GM12801 (cell line): ENCODE measurements around the gene ITPR1.

Experiments used
- CTCF ChIP-seq: IDR thresholded peaks from one replicate; pipeline ENCODE4 v1.5.1; 2011; ENCODE audit warnings: control low read depth; ENCODE audit not compliant: insufficient read length; ENCODE audit errors: extremely low read depth

The ITPR1 gene

GRCh38 chr3:4806535-4807108 lies 313.5 kb downstream of the ITPR1 start:
- no peak for TF ChIP-seq CTCF

GRCh38 chr3:4807381-4808280 lies 314.5 kb downstream of the ITPR1 start:
- TF ChIP-seq CTCF: no peak

GRCh38 chr3:4808637-4809036 lies 315.5 kb downstream of the ITPR1 start:
- TF ChIP-seq CTCF: no peak

DNA sequence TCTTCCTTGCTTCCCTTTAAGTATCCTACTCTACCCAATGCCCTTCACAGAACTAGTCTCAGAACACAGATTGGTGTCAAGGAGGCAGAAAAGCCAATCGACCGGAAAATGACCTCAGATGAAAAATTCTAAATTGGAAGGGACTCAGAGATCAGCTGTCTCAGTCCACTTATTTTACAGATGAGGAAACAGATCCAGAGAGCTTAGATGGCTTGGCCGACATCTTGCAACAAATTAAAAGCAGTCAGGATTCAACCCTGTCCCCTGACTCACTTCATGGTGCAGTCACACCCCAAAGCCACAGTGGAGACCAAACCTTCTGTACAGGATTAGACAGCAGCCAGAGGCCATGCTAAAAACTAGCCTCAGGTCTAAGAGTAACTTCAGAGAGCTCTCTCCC lies 316.8 kb downstream of the ITPR1 start:
- TF ChIP-seq CTCF: no peak

- no peak for TF ChIP-seq CTCF
Measured at GRCh38 chr3:4812591-4812990, 319.4 kb downstream of the ITPR1 start.

DNA sequence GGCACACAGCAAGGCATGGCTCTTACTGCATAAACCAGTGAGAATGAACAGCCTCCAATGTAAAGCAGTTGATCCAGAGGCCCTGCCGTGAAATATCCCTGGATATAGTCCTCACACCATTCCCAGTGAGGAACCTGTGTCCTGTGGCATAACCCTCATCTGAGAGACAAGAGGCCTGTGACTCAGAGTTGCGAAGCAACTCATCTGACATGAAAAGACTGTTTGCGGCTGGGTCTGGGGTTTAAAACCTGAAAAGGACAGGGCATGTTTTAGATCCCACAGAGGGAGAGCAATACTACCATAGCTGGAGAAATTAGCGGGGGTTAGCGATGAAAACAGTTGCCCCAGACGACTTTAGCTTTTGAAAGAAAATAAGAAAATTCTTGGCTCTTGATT lies 320.8 kb downstream of the ITPR1 start:
- TF ChIP-seq CTCF: no peak

GRCh38 chr3:4814305-4814903 lies 321.3 kb downstream of the ITPR1 start:
- TF ChIP-seq CTCF: no peak
